ENCODE data around the gene IL10RB.
"Not testable (repeated sequence)": the region's sequence is repeated elsewhere in the genome, so short reads cannot be mapped to it uniquely, and the experiment has no call there.

IL10RB gene

DNA sequence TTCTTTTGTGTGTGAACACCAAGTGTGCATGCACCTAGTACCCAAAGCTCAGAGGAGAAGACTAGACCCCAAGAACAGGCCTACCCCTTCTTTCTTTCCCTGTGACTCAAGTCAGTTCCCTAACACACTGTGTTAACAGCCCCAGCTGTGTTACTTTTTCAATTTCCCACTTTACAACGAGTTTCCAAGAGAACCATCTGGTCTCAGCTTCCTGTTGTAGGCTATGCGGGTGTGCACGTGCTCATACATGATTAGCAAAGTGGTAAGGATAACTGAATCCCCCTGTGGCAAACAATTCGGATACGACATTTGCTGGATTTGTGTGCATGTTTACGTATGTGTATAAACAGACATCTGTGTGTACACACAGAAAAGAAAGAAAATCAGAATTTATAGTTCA is 18.6 kb upstream of the IL10RB start:
- DNase-seq (ENCODE audit: low spot score): no peak
- POLR2A ChIA-PET (ENCODE audit: low non-redundant PET): no interaction called here

DNA sequence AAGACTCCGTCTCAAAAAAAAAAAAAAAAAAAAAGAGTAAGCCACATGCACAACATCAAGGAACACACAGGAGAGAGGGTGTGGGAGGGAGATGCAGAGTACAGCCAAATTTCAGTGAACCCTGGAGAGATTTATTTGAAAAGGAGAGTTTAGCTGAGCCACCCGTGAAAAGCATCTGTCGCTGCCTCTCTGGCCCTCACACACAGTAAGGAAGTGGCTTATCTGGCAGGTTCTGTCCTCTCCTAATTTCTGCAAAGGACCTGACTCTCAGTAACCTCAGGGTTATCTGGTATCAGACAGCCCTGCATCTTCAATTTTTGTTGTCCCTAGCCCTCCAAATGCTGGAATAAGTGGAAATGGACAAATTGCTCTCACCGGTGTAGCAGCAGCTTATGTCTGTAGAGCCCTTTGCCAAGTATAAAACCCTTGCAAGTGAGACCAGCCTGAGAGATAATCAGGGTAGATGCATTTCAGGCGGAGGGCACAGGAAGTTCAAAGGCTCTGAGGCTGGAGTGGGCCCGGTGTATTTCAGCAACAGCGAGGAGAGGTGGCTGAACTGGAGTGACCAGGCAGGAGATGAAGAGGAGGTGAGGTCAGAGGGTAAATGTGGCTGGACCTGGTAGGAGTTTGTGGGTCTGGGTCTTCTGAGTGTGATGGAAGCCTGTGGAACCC is 16.7 kb upstream of the IL10RB start:
- TF ChIP-seq, protein P1, sequence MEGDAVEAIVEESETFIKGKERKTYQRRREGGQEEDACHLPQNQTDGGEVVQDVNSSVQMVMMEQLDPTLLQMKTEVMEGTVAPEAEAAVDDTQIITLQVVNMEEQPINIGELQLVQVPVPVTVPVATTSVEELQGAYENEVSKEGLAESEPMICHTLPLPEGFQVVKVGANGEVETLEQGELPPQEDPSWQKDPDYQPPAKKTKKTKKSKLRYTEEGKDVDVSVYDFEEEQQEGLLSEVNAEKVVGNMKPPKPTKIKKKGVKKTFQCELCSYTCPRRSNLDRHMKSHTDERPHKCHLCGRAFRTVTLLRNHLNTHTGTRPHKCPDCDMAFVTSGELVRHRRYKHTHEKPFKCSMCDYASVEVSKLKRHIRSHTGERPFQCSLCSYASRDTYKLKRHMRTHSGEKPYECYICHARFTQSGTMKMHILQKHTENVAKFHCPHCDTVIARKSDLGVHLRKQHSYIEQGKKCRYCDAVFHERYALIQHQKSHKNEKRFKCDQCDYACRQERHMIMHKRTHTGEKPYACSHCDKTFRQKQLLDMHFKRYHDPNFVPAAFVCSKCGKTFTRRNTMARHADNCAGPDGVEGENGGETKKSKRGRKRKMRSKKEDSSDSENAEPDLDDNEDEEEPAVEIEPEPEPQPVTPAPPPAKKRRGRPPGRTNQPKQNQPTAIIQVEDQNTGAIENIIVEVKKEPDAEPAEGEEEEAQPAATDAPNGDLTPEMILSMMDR (conservative IDR thresholded peaks at IDR 0.05; ENCODE audit: low read depth): no peak
- no peak for DNase-seq (ENCODE audit: low spot score)
- H3K27ac ChIP-seq: no peak overlapping the region
- ChIA-PET CTCF (no interaction called here), POLR2A (ENCODE audit: low non-redundant PET) (no interaction called here)

More for the DNA sequence above, 18.6 kb upstream of the IL10RB start:
- CTCF ChIA-PET: no interaction called here
- TF ChIP-seq, protein P1 (conservative IDR thresholded peaks at IDR 0.05; ENCODE audit: low read depth): no peak
- H3K27ac ChIP-seq: no peak overlapping the region

DNA sequence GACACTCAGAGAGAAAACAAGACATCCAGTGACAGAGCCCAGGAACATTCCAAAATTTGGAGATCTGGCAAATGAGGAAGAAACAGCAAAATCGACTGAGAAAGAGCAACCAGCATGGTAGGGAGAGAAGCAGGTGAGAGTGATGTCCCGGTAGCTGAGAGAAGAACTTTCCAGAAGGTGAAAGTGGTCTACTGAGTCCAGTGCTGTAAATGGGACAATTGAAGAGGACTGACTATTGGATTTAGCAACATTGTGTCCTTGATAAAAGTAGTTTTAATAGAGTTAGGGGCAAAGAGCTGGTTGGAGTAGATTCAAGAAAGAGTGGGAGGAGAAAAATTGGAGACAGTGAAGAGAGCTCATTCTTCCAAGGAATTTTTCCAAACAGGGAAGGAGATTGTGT is 15.0 kb upstream of the IL10RB start:
- no peak overlapping the region for H3K27ac ChIP-seq
- DNase-seq (ENCODE audit: low spot score): no peak
- TF ChIP-seq, protein P1 (conservative IDR thresholded peaks at IDR 0.05; ENCODE audit: low read depth): no peak
- ChIA-PET CTCF (no interaction called here), POLR2A (ENCODE audit: low non-redundant PET) (no interaction called here)

DNA sequence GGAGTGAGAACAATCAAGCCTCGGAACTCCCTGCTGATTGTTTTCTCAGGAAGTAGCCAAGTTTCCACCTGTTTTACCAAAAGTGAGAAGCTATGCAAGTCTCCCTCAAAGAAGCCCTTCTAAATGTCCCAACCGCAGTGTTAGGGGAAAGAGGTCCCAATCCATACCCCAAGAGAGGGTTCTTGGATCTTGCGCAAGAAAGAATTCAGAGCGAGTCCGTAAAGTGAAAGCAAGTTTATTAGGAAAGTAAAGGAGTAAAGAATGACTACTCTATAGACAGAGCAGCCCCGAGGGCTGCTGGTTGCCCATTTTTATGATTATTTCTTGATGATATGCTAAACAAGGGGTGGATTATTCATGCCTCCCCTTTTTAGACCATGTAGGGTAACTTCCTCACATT is 12.8 kb upstream of the IL10RB start:
- DNase-seq (ENCODE audit: low spot score); CTCF ChIA-PET; H3K27ac ChIP-seq; POLR2A ChIA-PET (ENCODE audit: low non-redundant PET): not testable (repeated sequence)

DNA sequence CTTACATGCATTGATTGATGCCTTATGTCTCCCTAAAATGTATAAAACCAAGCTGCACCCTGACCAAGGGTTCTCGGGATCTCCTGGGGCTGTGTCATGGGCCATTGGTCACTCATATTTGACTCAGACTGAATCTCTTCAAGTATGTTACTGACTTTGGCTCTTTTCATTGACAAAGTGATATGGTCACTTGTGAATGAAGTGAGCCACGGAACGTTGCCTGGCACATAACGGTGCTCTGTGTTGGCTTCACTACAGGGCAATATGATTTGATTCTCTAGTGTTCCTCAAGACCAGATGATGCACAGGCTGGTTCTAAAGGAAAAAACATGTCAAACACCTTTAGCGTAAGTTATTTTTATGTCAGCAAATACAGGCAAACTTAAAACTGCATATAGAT is 11.4 kb upstream of the IL10RB start:
- H3K27ac ChIP-seq: no peak overlapping the region
- no peak for DNase-seq (ENCODE audit: low spot score)
- TF ChIP-seq, protein P1 (conservative IDR thresholded peaks at IDR 0.05; ENCODE audit: low read depth): no peak
- ChIA-PET POLR2A (ENCODE audit: low non-redundant PET) (no interaction called here), CTCF (no interaction called here)

DNA sequence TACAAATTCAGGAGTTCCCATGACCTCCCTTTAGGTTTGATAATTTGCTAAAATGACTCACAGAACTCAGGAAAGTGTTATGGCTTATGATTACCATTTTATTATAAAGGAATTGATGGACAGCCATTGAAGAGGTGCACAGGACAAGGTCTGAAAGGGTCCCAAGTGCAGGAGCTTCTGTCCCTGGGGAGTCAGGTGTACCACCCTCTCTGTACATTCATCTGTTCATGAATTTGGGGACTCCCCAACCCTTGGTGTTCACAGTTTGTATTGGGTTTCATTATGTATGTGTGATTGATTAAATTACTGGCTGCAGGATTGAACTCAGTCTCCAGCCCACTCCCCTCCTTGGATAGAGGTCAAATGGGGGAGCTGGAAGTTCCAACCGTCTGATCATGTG is 10.8 kb upstream of the IL10RB start:
- CTCF ChIA-PET: no interaction called here
- no peak overlapping the region for H3K27ac ChIP-seq
- DNase-seq (ENCODE audit: low spot score): no peak
- POLR2A ChIA-PET (ENCODE audit: low non-redundant PET): no interaction called here
- TF ChIP-seq, protein P1 (conservative IDR thresholded peaks at IDR 0.05; ENCODE audit: low read depth): no peak

DNA sequence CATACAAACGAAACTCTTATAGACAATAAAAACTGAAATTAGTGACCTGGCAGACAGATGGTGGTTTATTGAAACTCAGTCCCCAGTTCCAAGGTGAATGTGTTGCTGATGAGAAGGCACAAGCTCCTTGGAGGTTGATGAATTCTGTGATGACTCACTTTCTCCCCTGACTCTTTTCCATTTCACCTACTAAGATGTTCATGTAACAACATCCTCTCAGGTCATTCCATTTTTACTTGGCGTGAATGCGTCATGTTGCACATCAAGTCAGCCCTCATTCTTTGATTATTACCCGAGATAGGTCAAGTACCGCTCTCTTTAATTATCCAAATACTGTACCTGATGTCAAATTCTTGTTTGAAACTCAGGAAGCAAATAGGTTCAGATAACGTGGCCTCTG is 10.1 kb upstream of the IL10RB start:
- H3K27ac ChIP-seq: no peak overlapping the region

More for the DNA sequence above, 10.1 kb upstream of the IL10RB start:
- POLR2A ChIA-PET (ENCODE audit: low non-redundant PET): no interaction called here
- CTCF ChIA-PET: interaction anchor here (0.5 kb wide), 1 partner anchor 10 kb away, joined by 5 read pairs; no protein-coding TSS in a partner anchor
- TF ChIP-seq, protein P1 (conservative IDR thresholded peaks at IDR 0.05; ENCODE audit: low read depth): no peak
- no peak for DNase-seq (ENCODE audit: low spot score)

All from RWPE1 (cell line).